IMR-90 (cell line): ENCODE data around the gene TIMM17B. TPM values are rescaled to one million over a fixed set of nuclear protein-coding genes. Genes with fewer than 3 reads are reported as not detected.
A peak's percentile ranks its signal among the peaks of the same experiment; 100 is the strongest.

Experiments used
- ATAC-seq: fragments of 200-7000 bp; cut with Tn5 transposase; 2 replicates; pipeline ENCODE4 v1.9.1; 2020; ENCODE audit warnings: low read depth, mild to moderate bottlenecking, moderate library complexity
- BruUV-seq: library from RNA; stranded (reverse); fragments of 400-500 nt; replicated peaks from 2 replicates; lab custom pipeline; 2021; lab: Mats Ljungman, UMichigan
- CTCF ChIA-PET: fragments of 300-600 bp; formaldehyde crosslinking; extraction: SDS; loops from one replicate; lab custom pipeline; 2021; ENCODE audit warnings: antibody characterized with exemption; lab: Yijun Ruan, JAX
- POLR2A ChIA-PET: fragments of 300-600 bp; sonication (Branson Sonifier 250); formaldehyde crosslinking; loops from one replicate; lab custom pipeline; 2022; ENCODE audit warnings: antibody characterized with exemption; ENCODE audit not compliant: unreplicated experiment; lab: Charles Lee
- DNase-seq: peaks from one replicate; pipeline ENCODE4 v3.0.0; 2013
- H2AFZ ChIP-seq: replicated peaks from 2 replicates; pipeline ENCODE3; 2013; ENCODE audit warnings: low read length, mild to moderate bottlenecking; ENCODE audit not compliant: poor library complexity
- H2AK5ac ChIP-seq: 2 replicates; pipeline ENCODE4 v1.6.1; 2013; ENCODE audit warnings: low read depth, low read length, inconsistent platforms
- H2AK9ac ChIP-seq: replicated peaks from 2 replicates; pipeline ENCODE3; 2013; ENCODE audit warnings: mild to moderate bottlenecking, low read depth, low read length, moderate library complexity; ENCODE audit not compliant: poor library complexity
- H2BK120ac ChIP-seq: 2 replicates; pipeline ENCODE4 v1.6.1; 2013; ENCODE audit warnings: low read depth, low read length, inconsistent platforms
- H2BK15ac ChIP-seq: 3 replicates; pipeline ENCODE4 v1.6.1; 2013; ENCODE audit warnings: low read depth, low read length, inconsistent platforms
- H2BK20ac ChIP-seq: 2 replicates; pipeline ENCODE4 v1.6.1; 2013; ENCODE audit warnings: low read depth, mild to moderate bottlenecking, inconsistent platforms, low read length, moderate library complexity
- H2BK5ac ChIP-seq: 2 replicates; pipeline ENCODE4 v1.6.1; 2013; ENCODE audit warnings: mild to moderate bottlenecking, low read depth, low read length, inconsistent platforms; ENCODE audit not compliant: poor library complexity, severe bottlenecking
- H3K14ac ChIP-seq: replicated peaks from 2 replicates; pipeline ENCODE4 v1.6.1; 2013; ENCODE audit warnings: low read depth, low read length, inconsistent platforms
- H3K18ac ChIP-seq: 2 replicates; pipeline ENCODE4 v1.6.1; 2013; ENCODE audit warnings: low read depth, low read length, control low read depth
- H3K23ac ChIP-seq: 2 replicates; pipeline ENCODE4 v1.6.1; 2013; ENCODE audit warnings: low read depth, low read length, inconsistent platforms
- H3K27ac ChIP-seq: 2 replicates; pipeline ENCODE4 v1.5.1; 2013; ENCODE audit warnings: mild to moderate bottlenecking, control low read depth, low read length; ENCODE audit not compliant: insufficient read depth
- H3K27me3 ChIP-seq: 2 replicates; pipeline ENCODE4 v1.6.1; 2013; ENCODE audit warnings: low read length; ENCODE audit not compliant: control insufficient read depth, insufficient read depth
- H3K36me3 ChIP-seq: 2 replicates; pipeline ENCODE4 v1.6.1; 2013; ENCODE audit warnings: low read length, mixed read lengths; ENCODE audit not compliant: control insufficient read depth, insufficient read depth
- H3K4ac ChIP-seq: 2 replicates; pipeline ENCODE4 v1.6.1; 2013; ENCODE audit warnings: low read depth, low read length, inconsistent platforms
- H3K4me1 ChIP-seq: 2 replicates; pipeline ENCODE4 v1.6.1; 2013; ENCODE audit warnings: low read length, mixed read lengths; ENCODE audit not compliant: control insufficient read depth, insufficient read depth
- H3K4me2 ChIP-seq: 2 replicates; pipeline ENCODE4 v1.6.1; 2013; ENCODE audit warnings: low read depth, mild to moderate bottlenecking, control low read depth, low read length, moderate library complexity
- H3K4me3 ChIP-seq: 2 replicates; pipeline ENCODE4 v1.5.1; 2013; ENCODE audit warnings: low read depth, mild to moderate bottlenecking, control low read depth, low read length, moderate library complexity; ENCODE audit not compliant: insufficient read depth
- H3K56ac ChIP-seq: 2 replicates; pipeline ENCODE4 v1.6.1; 2013; ENCODE audit warnings: low read length, inconsistent platforms; ENCODE audit not compliant: insufficient read depth; ENCODE audit errors: extremely low read depth
- H3K79me1 ChIP-seq, 2 experiments: 2 replicates each; pipeline ENCODE4 v1.6.1; 2013; ENCODE audit warnings: low read length in 2 of 2, inconsistent platforms in 1 of 2, low read depth in 1 of 2
- H3K9ac ChIP-seq: 2 replicates; pipeline ENCODE4 v1.6.1; 2013; ENCODE audit warnings: low read depth, low read length, control low read depth
- H3K9me1 ChIP-seq: 2 replicates; pipeline ENCODE4 v1.6.1; 2013; ENCODE audit warnings: low read length, inconsistent platforms; ENCODE audit not compliant: insufficient read depth
- H3K9me3 ChIP-seq: 2 replicates; pipeline ENCODE4 v1.6.1; 2013; ENCODE audit warnings: low read length; ENCODE audit not compliant: control insufficient read depth, insufficient read depth
- H4K20me1 ChIP-seq: 2 replicates; pipeline ENCODE4 v1.6.1; 2013; ENCODE audit warnings: low read length, inconsistent platforms; ENCODE audit not compliant: insufficient read depth
- H4K5ac ChIP-seq: 2 replicates; pipeline ENCODE4 v1.6.1; 2013; ENCODE audit warnings: mild to moderate bottlenecking, low read depth, low read length, control low read depth
- H4K8ac ChIP-seq, 2 experiments: 2 replicates each; pipeline ENCODE4 v1.6.1; 2013; ENCODE audit warnings: low read depth in 2 of 2, low read length in 2 of 2, control low read depth in 1 of 2, inconsistent platforms in 1 of 2
- H4K91ac ChIP-seq: 2 replicates; pipeline ENCODE4 v1.6.1; 2013; ENCODE audit warnings: low read depth, low read length, inconsistent platforms; ENCODE audit not compliant: insufficient read depth
- CEBPB ChIP-seq: IDR thresholded peaks from 2 replicates; pipeline ENCODE4 v1.6.1; 2012; ENCODE audit warnings: low read depth, low read length, improper control_type of control experiment
- ELK1 ChIP-seq: fragments of 150-350 bp; IDR thresholded peaks from 2 replicates; pipeline ENCODE4 v1.6.1; 2016; ENCODE audit warnings: low read depth, mild to moderate bottlenecking, low read length, moderate library complexity, borderline replicate concordance
- FOS ChIP-seq: fragments of 150-350 bp; IDR thresholded peaks from 2 replicates; pipeline ENCODE4 v1.6.1; 2016; ENCODE audit warnings: low read depth, low read length
- RAD21 ChIP-seq: IDR thresholded peaks from 2 replicates; pipeline ENCODE4 v1.6.1; 2012; ENCODE audit warnings: low read length, improper control_type of control experiment
- WGBS, 2 experiments: methylation state at CpG; one replicate each; pipeline versions ENCODE4 v1.1.5 to v1.1.7; 2013; ENCODE audit warnings: missing lambda C conversion rate in 2 of 2; ENCODE audit not compliant: insufficient read length in 1 of 2; ENCODE audit errors: extremely low coverage in 2 of 2; 5-methylcytosine and 5-hydroxymethylcytosine counted together
- dilution Hi-C: fragments of 300-500 bp; cut with HindIII; formaldehyde crosslinking; loops from one replicate; pipeline ENCODE4 v1.14.3; 2018; ENCODE audit warnings: low sequenced_read_pairs; ENCODE audit not compliant: unreplicated experiment
- in situ Hi-C: fragments of 300-500 bp; cut with MboI; formaldehyde crosslinking; loops from 3 replicates; pipeline ENCODE4 v1.14.3; 2019; ENCODE audit warnings: low sequenced_read_pairs, inconsistent platforms, mixed read lengths
- intact Hi-C: fragments of 100-400 bp; cut with micrococcal nuclease; formaldehyde crosslinking; loops from 2 replicates; pipeline ENCODE4 v1.10.0; 2022
- polyA plus RNA-seq, 3 experiments: library from polyadenylated mRNA; depleted of rRNA; stranded (reverse); fragments of >200 nt; gene quantifications; 2 replicates each; pipeline ENCODE4 v1.2.3, GENCODE V29; 2012; ENCODE audit warnings: low replicate concordance in 1 of 3
- total RNA-seq: library from RNA; depleted of rRNA; stranded (reverse); fragments of >200 nt; gene quantifications from 2 replicates; pipeline ENCODE4 v1.2.3, GENCODE V29; 2012

Gene TIMM17B
- total and polyA plus RNA-seq, 2 of the 4 experiments (the other 2 are of a cell fraction) = 28.7 to 73.6 TPM

- H3K18ac ChIP-seq = no peak overlapping the region
- no peak overlapping the region for H3K56ac ChIP-seq
- intact Hi-C loops (no loop called here), dilution Hi-C loops (no loop called here), in situ Hi-C loops (no loop called here)
- no peak overlapping the region for H2BK15ac ChIP-seq
- H4K20me1 ChIP-seq = peaks cover 8% of the 10 kb centered on the region
- no peak overlapping the region for H3K23ac ChIP-seq
- H3K4me3 ChIP-seq = no peak overlapping the region
- no peak overlapping the region for H3K27ac ChIP-seq
- peak overlapping the region; percentile 76 for H2AK9ac ChIP-seq
- peaks cover 19% of the 10 kb centered on the region for H3K36me3 ChIP-seq
- no peak overlapping the region for H3K14ac ChIP-seq
- no peak overlapping the region for H3K4ac ChIP-seq
- DNase-seq (no peak), ATAC-seq (no peak)
- H3K9ac ChIP-seq = no peak overlapping the region
- no peaks in the 10 kb centered on the region for H3K4me1 ChIP-seq
- no peak overlapping the region for H2BK5ac ChIP-seq
- no peak overlapping the region for H4K5ac ChIP-seq
- BruUV-seq = no TSS peak
- H3K79me1 ChIP-seq = peaks cover 0 to 14% of the 10 kb centered on the region in 2 experiments; a peak in 2 of 4 replicates
- H2AFZ ChIP-seq = no peak overlapping the region
- CTCF ChIA-PET = no interaction called here
- TF ChIP-seq CEBPB (no peak), FOS (no peak), ELK1 (no peak), RAD21 (no peak)
- no peaks in the 10 kb centered on the region for H3K9me1 ChIP-seq
- no peak overlapping the region for H2AK5ac ChIP-seq
- POLR2A ChIA-PET = no interaction called here
- no peak overlapping the region for H4K91ac ChIP-seq
- no peaks in the 10 kb centered on the region for H3K27me3 ChIP-seq
- H3K9me3 ChIP-seq = no peaks in the 10 kb centered on the region; the same call in 1 of the 2 replicates
- H2BK120ac ChIP-seq = no peak overlapping the region
- H4K8ac ChIP-seq = no peak overlapping the region
- no peak overlapping the region for H3K4me2 ChIP-seq
- H2BK20ac ChIP-seq = no peak overlapping the region
- 92% methylated on average over 16 of the region's 20 CpGs; no CpG with 5 or more reads in 1 of the 2 experiments for whole genome bisulfite sequencing, 2 experiments
Measured at GRCh38 chrX:48902135-48902534, 4.6 kb upstream of the TIMM17B start.
